Pulmonary artery endothelial cell (primary cell): ENCODE measurements around the gene MASTL. TPM values are rescaled to one million over a fixed set of nuclear protein-coding genes. Genes with fewer than 3 reads are reported as not detected.

ENCODE experiments used
- DNase-seq: peaks from one replicate; pipeline ENCODE4 v3.0.0-alpha.2; 2011; ENCODE audit warnings: low read depth, low spot score
- total RNA-seq: library from RNA; depleted of rRNA; stranded (reverse); fragments of >200 nt; gene quantifications from 2 replicates; pipeline ENCODE4 v1.2.3, GENCODE V29; 2014

The MASTL gene
- total RNA-seq, 1 donor from 2014 or later: 18.9 TPM

DNA sequence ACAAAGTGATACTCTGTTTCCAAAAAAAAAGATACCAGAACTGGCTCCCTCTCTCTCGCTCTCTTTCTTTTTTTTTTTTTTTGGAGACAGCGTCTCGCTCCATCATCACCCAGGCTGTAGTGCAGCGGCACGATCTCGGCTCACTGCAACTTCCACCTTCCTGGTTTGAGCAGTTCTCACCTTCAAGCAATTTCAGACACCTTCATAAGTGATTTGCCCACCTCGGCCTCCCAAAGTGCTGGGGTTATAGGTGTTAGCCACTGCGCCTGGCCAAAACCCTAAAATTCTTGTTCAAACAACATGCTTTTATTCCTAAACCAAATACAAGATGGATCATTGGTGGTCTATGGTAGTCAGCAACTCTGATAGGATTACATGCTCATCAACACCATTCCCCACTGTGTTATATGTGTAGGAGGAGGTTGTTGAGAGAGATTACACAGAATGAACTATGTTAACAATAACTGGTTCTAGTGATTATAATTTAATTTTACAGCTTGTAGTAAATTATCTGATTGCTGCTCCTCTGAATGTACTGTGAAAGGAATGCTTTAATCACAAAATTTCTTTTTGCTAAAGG lies 69.9 kb downstream of the MASTL start:
- no peak for DNase-seq

DNA sequence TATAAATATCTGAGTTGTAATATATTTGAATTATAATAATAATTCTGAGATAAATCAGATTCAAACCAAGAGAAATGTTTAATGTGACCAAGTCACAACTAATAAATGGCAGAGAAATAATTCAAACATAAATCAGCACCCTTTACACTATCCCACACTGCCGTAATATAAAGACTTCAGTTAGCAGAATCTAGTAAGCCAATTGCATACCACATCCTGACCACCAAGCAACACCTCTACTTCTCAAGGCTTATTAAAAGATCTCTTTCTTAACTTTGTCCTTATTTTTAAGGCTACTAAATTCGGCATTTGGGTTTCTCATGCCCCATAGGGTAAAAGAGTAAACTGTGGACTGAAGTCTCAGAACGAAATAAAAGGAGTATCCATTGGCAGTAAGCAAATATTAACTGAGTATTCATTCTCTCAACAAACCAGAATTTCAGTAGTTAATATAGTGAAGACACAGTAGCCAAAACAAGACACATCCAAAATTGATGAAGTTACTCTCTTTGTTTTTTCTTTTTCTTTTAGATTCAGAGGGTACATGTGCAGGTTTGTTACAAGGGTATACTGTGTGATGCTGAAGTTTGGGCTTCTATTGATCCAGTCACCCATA lies 70.6 kb downstream of the MASTL start:
- DNase-seq: no peak

DNA sequence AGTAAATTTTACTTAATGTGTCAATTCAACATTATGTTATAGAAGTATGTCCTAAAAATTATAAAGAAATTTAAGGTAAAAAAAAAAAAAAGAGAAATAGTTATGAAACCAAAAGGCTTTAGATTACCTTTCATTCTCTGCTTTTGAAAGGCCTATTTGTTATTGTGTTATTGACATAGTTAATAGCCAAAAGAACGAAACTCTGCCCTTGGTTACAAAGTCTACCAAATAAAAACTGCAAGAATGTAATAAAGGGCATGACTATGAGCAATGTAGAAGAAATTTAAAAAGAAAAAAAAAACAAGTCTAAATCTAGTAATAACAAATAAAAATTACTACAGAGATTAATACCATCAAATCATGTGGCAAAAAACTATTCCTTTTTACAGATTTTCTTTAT lies 74.9 kb downstream of the MASTL start:
- DNase-seq: no peak

DNA sequence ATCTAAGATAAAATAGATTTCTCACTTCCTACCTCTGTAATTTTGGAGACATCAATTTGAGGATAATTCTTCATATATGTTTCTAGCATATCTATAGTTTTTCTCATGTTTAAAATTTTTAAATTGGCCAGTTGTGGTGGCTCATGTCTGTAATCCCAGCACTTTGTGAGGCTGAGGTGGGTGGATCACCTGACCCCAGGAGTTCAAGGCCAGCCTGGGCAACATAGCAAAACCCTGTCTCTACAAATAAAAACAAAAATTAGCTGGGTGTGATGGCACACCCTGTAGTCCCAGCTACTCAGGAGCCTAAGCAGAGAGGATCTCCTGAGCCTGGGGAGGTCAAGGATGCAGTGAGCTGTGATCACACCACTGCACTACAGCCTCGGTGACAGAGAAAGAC lies 80.6 kb downstream of the MASTL start:
- no peak for DNase-seq

Other genes with a start within 250 kb of the MASTL start
- gene ANKRD26, start 54.9 kb upstream of the MASTL start, total RNA-seq: 6.5 and 8.0 TPM in 2 replicates
- gene YME1L1, start 968 bp upstream of the MASTL start, total RNA-seq: 137 and 144 TPM in 2 replicates
- gene ACBD5, start 85.4 kb downstream of the MASTL start, total RNA-seq: 23.8 and 25.5 TPM in 2 replicates